Transverse colon (tissue), 3 donors: ENCODE data around the gene C1orf185.

Source experiments
- EP300 ChIP-seq: sonication (generic); formaldehyde crosslinking; IDR thresholded peaks from one replicate; pipeline ENCODE4 v1.6.1; 2017; ENCODE audit warnings: antibody characterized with exemption, low read depth
- TF ChIP-seq, protein P1 (sequence below), 5 experiments: fragments of 200-600 bp in 3 of 5; fragments of 450-650 bp in 2 of 5; sonication (generic) in 3 of 5; IDR thresholded peaks; 1 replicate in 2 of 5; 2 replicates in 3 of 5; pipeline ENCODE4 v1.5.1; 2016 to 2017; ENCODE audit warnings: antibody characterized with exemption in 5 of 5, inconsistent platforms in 3 of 5, mild to moderate bottlenecking in 2 of 5, moderate library complexity in 1 of 5

DNA sequence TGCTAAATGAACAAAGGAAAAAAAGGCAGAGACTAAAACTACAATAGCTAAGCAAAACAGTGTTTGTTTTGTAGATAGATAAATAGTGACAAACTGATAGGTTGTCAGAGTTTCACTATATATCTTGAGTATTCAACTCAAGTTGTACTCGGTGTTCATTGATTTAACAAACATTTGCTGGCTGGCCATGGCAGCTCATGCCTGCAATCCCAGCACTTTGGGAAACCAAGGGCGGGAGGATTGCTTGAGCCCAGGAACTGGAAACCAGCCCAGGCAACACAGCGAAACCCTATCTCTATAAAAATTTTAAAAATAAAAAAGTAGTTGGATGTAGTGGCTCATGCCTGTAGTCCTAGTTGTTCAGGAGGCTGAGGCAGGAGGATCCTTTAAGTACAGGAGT lies 17.3 kb downstream of the C1orf185 start:
- TF ChIP-seq, protein P1, sequence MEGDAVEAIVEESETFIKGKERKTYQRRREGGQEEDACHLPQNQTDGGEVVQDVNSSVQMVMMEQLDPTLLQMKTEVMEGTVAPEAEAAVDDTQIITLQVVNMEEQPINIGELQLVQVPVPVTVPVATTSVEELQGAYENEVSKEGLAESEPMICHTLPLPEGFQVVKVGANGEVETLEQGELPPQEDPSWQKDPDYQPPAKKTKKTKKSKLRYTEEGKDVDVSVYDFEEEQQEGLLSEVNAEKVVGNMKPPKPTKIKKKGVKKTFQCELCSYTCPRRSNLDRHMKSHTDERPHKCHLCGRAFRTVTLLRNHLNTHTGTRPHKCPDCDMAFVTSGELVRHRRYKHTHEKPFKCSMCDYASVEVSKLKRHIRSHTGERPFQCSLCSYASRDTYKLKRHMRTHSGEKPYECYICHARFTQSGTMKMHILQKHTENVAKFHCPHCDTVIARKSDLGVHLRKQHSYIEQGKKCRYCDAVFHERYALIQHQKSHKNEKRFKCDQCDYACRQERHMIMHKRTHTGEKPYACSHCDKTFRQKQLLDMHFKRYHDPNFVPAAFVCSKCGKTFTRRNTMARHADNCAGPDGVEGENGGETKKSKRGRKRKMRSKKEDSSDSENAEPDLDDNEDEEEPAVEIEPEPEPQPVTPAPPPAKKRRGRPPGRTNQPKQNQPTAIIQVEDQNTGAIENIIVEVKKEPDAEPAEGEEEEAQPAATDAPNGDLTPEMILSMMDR (IDR thresholded peaks at IDR 0.05): no peak
- no peak for TF ChIP-seq EP300
